Fibroblast of lung (primary cell): Measurements from ENCODE around the gene TIMP4. TPM values are rescaled to one million over a fixed set of nuclear protein-coding genes. Genes with fewer than 3 reads are reported as not detected.

ENCODE experiments used
- DNase-seq, 2 donors: peaks; one replicate each; pipeline versions ENCODE4 v3.0.0 to v3.0.0-alpha.2; 2010; ENCODE audit warnings: low read depth in 2 of 2
- H2AFZ ChIP-seq: 2 replicates; pipeline ENCODE4 v1.5.1; 2012; ENCODE audit warnings: low read length, control low read depth, inconsistent platforms
- H3K27ac ChIP-seq: 2 replicates; pipeline ENCODE4 v1.5.1; 2011; ENCODE audit warnings: low read length, control low read depth; ENCODE audit not compliant: insufficient read depth
- H3K27me3 ChIP-seq: 2 replicates; pipeline ENCODE4 v1.5.1; 2011; ENCODE audit warnings: mild to moderate bottlenecking, low read length; ENCODE audit not compliant: control insufficient read depth, insufficient read depth
- H3K36me3 ChIP-seq: 2 replicates; pipeline ENCODE4 v1.5.1; 2011; ENCODE audit warnings: low read length; ENCODE audit not compliant: control insufficient read depth, insufficient read depth
- H3K4me1 ChIP-seq: 2 replicates; pipeline ENCODE4 v1.5.1; 2011; ENCODE audit warnings: low read length; ENCODE audit not compliant: control insufficient read depth, insufficient read depth; ENCODE audit errors: extremely low read depth
- H3K4me2 ChIP-seq: 2 replicates; pipeline ENCODE4 v1.5.1; 2011; ENCODE audit warnings: low read length, control low read depth; ENCODE audit not compliant: insufficient read depth; ENCODE audit errors: extremely low read depth
- H3K4me3 ChIP-seq, 4 experiments: fragments of 200-600 bp in 1 of 4; sonication (generic) in 1 of 4; replicated peaks in 1 of 4; 2 replicates each; pipeline ENCODE4 v1.5.1; 2011 to 2016; ENCODE audit warnings: low read length in 4 of 4, low read depth in 3 of 4, mild to moderate bottlenecking in 3 of 4, control low read depth in 2 of 4, inconsistent platforms in 1 of 4, mixed read lengths in 1 of 4; ENCODE audit not compliant: insufficient read depth in 1 of 4; ENCODE audit errors: control extremely low read depth in 1 of 4
- H3K79me2 ChIP-seq: 2 replicates; pipeline ENCODE4 v1.5.1; 2012; ENCODE audit warnings: mild to moderate bottlenecking, low read length, inconsistent platforms; ENCODE audit not compliant: control insufficient read depth, insufficient read depth
- H3K9ac ChIP-seq: 2 replicates; pipeline ENCODE4 v1.5.1; 2011; ENCODE audit warnings: mild to moderate bottlenecking, low read length, control low read depth; ENCODE audit not compliant: insufficient read depth
- H3K9me3 ChIP-seq: 2 replicates; pipeline ENCODE4 v1.5.1; 2012; ENCODE audit warnings: low read depth, low read length; ENCODE audit not compliant: control insufficient read depth, insufficient read depth
- H4K20me1 ChIP-seq: 2 replicates; pipeline ENCODE4 v1.5.1; 2011; ENCODE audit warnings: low read length; ENCODE audit not compliant: control insufficient read depth, insufficient read depth; ENCODE audit errors: extremely low read depth
- CTCF ChIP-seq, 2 donors: IDR thresholded peaks in 1 of 2; conservative IDR thresholded peaks in 1 of 2; 1 replicate in 1 of 2; 2 replicates in 1 of 2; pipeline ENCODE4 v1.5.1; 2011 to 2012; ENCODE audit warnings: low read length in 2 of 2, control low read depth in 1 of 2, inconsistent platforms in 1 of 2, low read depth in 1 of 2, mild to moderate bottlenecking in 1 of 2
- EZH2 ChIP-seq: IDR thresholded peaks from 2 replicates; pipeline ENCODE4 v1.5.1; 2012; ENCODE audit warnings: low read length, control low read depth, mild to moderate bottlenecking; ENCODE audit errors: missing control alignments
- polyA plus RNA-seq, 2 donors: library from polyadenylated mRNA; depleted of rRNA in 1 of 2; stranded (reverse) in 1 of 2; unstranded in 1 of 2; fragments of >200 nt; gene quantifications; 2 replicates each; pipeline ENCODE4 v1.2.1, GENCODE V29; 2011 to 2012; ENCODE audit warnings: missing spikeins in 1 of 2
- total RNA-seq: library from RNA; depleted of rRNA; stranded (reverse); fragments of >200 nt; gene quantifications from 2 replicates; pipeline ENCODE4 v1.2.1, GENCODE V29; 2014

Gene TIMP4
- total and polyA plus RNA-seq, 2 donors (not counting 1 experiment from before 2014, with no cell fraction given), result 2.8 to 12.6 TPM

GRCh38 chr3:12184541-12184940 is 25.8 kb upstream of the TIMP4 start:
- TF ChIP-seq CTCF (conservative IDR thresholded peaks at IDR 0.05 in 1 of 2, IDR thresholded peaks at IDR 0.05 in 1 of 2; ENCODE audit: low read depth in 1 of 2, low read length in 2 of 2) (no peak), EZH2 (no peak)
- no peak overlapping the region for H3K4me3 ChIP-seq
- H3K36me3 ChIP-seq, result no peaks in the 10 kb centered on the region
- H3K27ac ChIP-seq, result no peak overlapping the region
- no peak for DNase-seq
- no peak overlapping the region for H2AFZ ChIP-seq
- H4K20me1 ChIP-seq, result no peaks in the 10 kb centered on the region
- H3K9me3 ChIP-seq, result no peaks in the 10 kb centered on the region
- no peak overlapping the region for H3K4me2 ChIP-seq
- H3K4me1 ChIP-seq, result peaks cover 15% of the 10 kb centered on the region
- H3K9ac ChIP-seq, result no peak overlapping the region
- H3K79me2 ChIP-seq, result no peaks in the 10 kb centered on the region
- no peaks in the 10 kb centered on the region for H3K27me3 ChIP-seq

DNA sequence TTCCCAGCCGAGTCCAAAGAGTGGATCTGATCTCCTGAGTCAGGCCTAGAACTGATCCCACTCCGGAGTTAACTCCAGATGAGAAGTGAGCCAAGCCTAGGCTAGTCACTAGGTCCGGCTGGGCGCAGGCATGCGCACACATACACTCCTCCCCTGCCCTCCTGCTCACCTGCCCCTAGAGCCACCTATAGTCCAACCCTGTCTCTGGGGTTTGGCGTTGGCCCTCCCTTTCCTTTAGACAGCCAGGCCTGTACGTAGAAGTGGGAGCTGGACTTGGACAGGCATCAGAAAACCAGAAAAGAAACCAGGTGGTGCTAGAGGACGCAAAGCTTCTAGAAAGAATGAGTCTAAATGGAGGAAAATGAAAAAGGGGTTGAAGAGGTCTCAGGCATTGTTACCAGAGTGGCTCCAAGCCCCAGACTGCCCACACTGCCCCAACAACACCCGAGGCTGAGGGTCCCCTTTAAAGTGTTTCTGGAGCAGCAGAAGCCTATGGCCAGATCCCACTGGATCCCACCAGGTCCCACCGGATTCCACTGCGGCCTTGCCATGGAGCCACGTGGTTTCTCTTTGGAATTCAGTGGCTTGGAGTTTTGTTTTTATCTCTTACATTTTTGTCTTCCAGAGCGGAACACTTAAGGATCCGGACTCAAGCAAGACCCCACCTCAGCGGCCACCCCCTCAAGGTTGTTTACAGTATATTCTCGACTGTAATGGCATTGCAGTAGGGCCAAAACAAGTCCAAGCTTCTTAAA is 24.2 kb upstream of the TIMP4 start:
- TF ChIP-seq EZH2, result no peak
- no peak for TF ChIP-seq CTCF (conservative IDR thresholded peaks at IDR 0.05 in 1 of 2, IDR thresholded peaks at IDR 0.05 in 1 of 2; ENCODE audit: low read depth in 1 of 2, low read length in 2 of 2)
- Histone ChIP-seq H3K79me2 (no peaks in the 10 kb centered on the region), H3K4me1 (peaks cover 13% of the 10 kb centered on the region), H3K27me3 (no peaks in the 10 kb centered on the region), H3K9ac (no peak overlapping the region), H3K9me3 (no peaks in the 10 kb centered on the region), H3K36me3 (no peaks in the 10 kb centered on the region), H3K27ac (no peak overlapping the region), H3K4me3 (no peak overlapping the region), H4K20me1 (no peaks in the 10 kb centered on the region), H2AFZ (no peak overlapping the region), H3K4me2 (no peak overlapping the region)
- DNase-seq, result no peak

GRCh38 chr3:12181806-12182205 is 23.1 kb upstream of the TIMP4 start:
- Histone ChIP-seq H4K20me1 (no peaks in the 10 kb centered on the region), H3K36me3 (no peaks in the 10 kb centered on the region), H3K4me3 (no peak overlapping the region), H3K27ac (no peak overlapping the region), H3K9me3 (no peaks in the 10 kb centered on the region), H3K4me1 (peaks cover 6% of the 10 kb centered on the region), H3K9ac (no peak overlapping the region), H2AFZ (no peak overlapping the region), H3K27me3 (no peaks in the 10 kb centered on the region), H3K4me2 (no peak overlapping the region), H3K79me2 (no peaks in the 10 kb centered on the region)
- DNase-seq, result no peak
- no peak for TF ChIP-seq CTCF (conservative IDR thresholded peaks at IDR 0.05 in 1 of 2, IDR thresholded peaks at IDR 0.05 in 1 of 2; ENCODE audit: low read depth in 1 of 2, low read length in 2 of 2)
- TF ChIP-seq EZH2, result no peak
